H9 (cell line): ENCODE results near the gene CCDC7. TPM values are rescaled to one million over a fixed set of nuclear protein-coding genes. Genes with fewer than 3 reads are reported as not detected.
A peak's percentile ranks its signal among the peaks of the same experiment; 100 is the strongest.
"Not testable (repeated sequence)": the region's sequence is repeated elsewhere in the genome, so short reads cannot be mapped to it uniquely, and the experiment has no call there.

Experiments used
- DNase-seq: peaks from one replicate; pipeline ENCODE4 v3.0.0-alpha.2; 2017
- H2AFZ ChIP-seq: one replicate; pipeline ENCODE4 v1.6.1; 2013; ENCODE audit warnings: mild to moderate bottlenecking, low read length, control low read depth, moderate library complexity
- H2AK5ac ChIP-seq: 2 replicates; pipeline ENCODE4 v1.6.1; 2013; ENCODE audit warnings: low read length, control low read depth, mixed read lengths; ENCODE audit not compliant: insufficient read length
- H2BK120ac ChIP-seq: one replicate; pipeline ENCODE4 v1.6.1; 2013; ENCODE audit warnings: low read depth, mild to moderate bottlenecking, low read length, control low read depth, inconsistent platforms; ENCODE audit not compliant: poor library complexity, severe bottlenecking
- H2BK12ac ChIP-seq: 2 replicates; pipeline ENCODE4 v1.6.1; 2013; ENCODE audit warnings: low read length, control low read depth, mixed read lengths, low read depth; ENCODE audit not compliant: insufficient read length
- H2BK15ac ChIP-seq: 2 replicates; pipeline ENCODE4 v1.6.1; 2013; ENCODE audit warnings: low read depth, low read length, control low read depth
- H2BK20ac ChIP-seq: one replicate; pipeline ENCODE4 v1.6.1; 2013; ENCODE audit warnings: low read depth, mild to moderate bottlenecking, low read length, control low read depth, inconsistent platforms; ENCODE audit not compliant: poor library complexity, severe bottlenecking
- H2BK5ac ChIP-seq: 2 replicates; pipeline ENCODE4 v1.6.1; 2013; ENCODE audit warnings: low read length, control low read depth, mixed read lengths; ENCODE audit not compliant: insufficient read length
- H3K14ac ChIP-seq: 2 replicates; pipeline ENCODE4 v1.6.1; 2013; ENCODE audit warnings: low read length, control low read depth; ENCODE audit not compliant: insufficient read depth
- H3K18ac ChIP-seq: 2 replicates; pipeline ENCODE4 v1.6.1; 2013; ENCODE audit warnings: low read depth, mild to moderate bottlenecking, mixed read lengths, low read length, control low read depth; ENCODE audit not compliant: insufficient read length
- H3K23ac ChIP-seq: 2 replicates; pipeline ENCODE4 v1.6.1; 2013; ENCODE audit warnings: low read length, control low read depth, mixed read lengths, low read depth; ENCODE audit not compliant: insufficient read length
- H3K23me2 ChIP-seq: 2 replicates; pipeline ENCODE4 v1.6.1; 2013; ENCODE audit warnings: low read depth, mild to moderate bottlenecking, mixed read lengths, low read length, control low read depth; ENCODE audit not compliant: insufficient read length, poor library complexity, severe bottlenecking
- H3K27ac ChIP-seq: 2 replicates; pipeline ENCODE4 v1.5.1; 2013; ENCODE audit warnings: low read length, control low read depth, mixed read lengths, low read depth; ENCODE audit not compliant: insufficient read length
- H3K27me3 ChIP-seq: 2 replicates; pipeline ENCODE4 v1.6.1; 2013; ENCODE audit warnings: low read length, control low read depth, inconsistent platforms; ENCODE audit not compliant: insufficient read depth
- H3K4ac ChIP-seq: 2 replicates; pipeline ENCODE4 v1.6.1; 2013; ENCODE audit warnings: low read depth, mild to moderate bottlenecking, control low read depth, inconsistent platforms, low read length, moderate library complexity
- H3K4me1 ChIP-seq: 2 replicates; pipeline ENCODE4 v1.6.1; 2013; ENCODE audit warnings: low read length, control low read depth, inconsistent platforms; ENCODE audit not compliant: insufficient read depth
- H3K4me2 ChIP-seq: 2 replicates; pipeline ENCODE4 v1.6.1; 2013; ENCODE audit warnings: low read length, control low read depth, mixed read lengths; ENCODE audit not compliant: insufficient read length, insufficient read depth
- H3K56ac ChIP-seq: 2 replicates; pipeline ENCODE4 v1.6.1; 2013; ENCODE audit warnings: low read depth, mild to moderate bottlenecking, mixed read lengths, low read length, control low read depth; ENCODE audit not compliant: insufficient read length
- H3K79me1 ChIP-seq: 2 replicates; pipeline ENCODE4 v1.6.1; 2013; ENCODE audit warnings: low read depth, mild to moderate bottlenecking, moderate library complexity, low read length, control low read depth, inconsistent platforms; ENCODE audit not compliant: insufficient read depth, poor library complexity, severe bottlenecking
- H3K79me2 ChIP-seq: 2 replicates; pipeline ENCODE4 v1.6.1; 2013; ENCODE audit warnings: low read length, control low read depth, inconsistent platforms; ENCODE audit not compliant: insufficient read depth
- H3K9ac ChIP-seq: 2 replicates; pipeline ENCODE4 v1.6.1; 2013; ENCODE audit warnings: low read length, control low read depth, mixed read lengths; ENCODE audit not compliant: insufficient read length; ENCODE audit errors: extremely low read depth
- H3K9me3 ChIP-seq: one replicate; pipeline ENCODE4 v1.6.1; 2013; ENCODE audit warnings: low read depth, low read length, inconsistent platforms; ENCODE audit not compliant: control insufficient read depth
- H3T11ph ChIP-seq: one replicate; pipeline ENCODE4 v1.6.1; 2013; ENCODE audit warnings: mild to moderate bottlenecking, low read length, control low read depth, inconsistent platforms
- H4K20me1 ChIP-seq: one replicate; pipeline ENCODE4 v1.6.1; 2013; ENCODE audit not compliant: control insufficient read depth, insufficient read length, insufficient read depth
- H4K5ac ChIP-seq: 2 replicates; pipeline ENCODE4 v1.6.1; 2013; ENCODE audit warnings: low read depth, mild to moderate bottlenecking, mixed read lengths, low read length, control low read depth; ENCODE audit not compliant: insufficient read length
- H4K8ac ChIP-seq: replicated peaks from 2 replicates; pipeline ENCODE4 v1.6.1; 2013; ENCODE audit warnings: low read length, control low read depth, mixed read lengths, low read depth; ENCODE audit not compliant: insufficient read length
- H4K91ac ChIP-seq: 2 replicates; pipeline ENCODE4 v1.6.1; 2013; ENCODE audit warnings: low read depth, mild to moderate bottlenecking, moderate library complexity, mixed read lengths, low read length, control low read depth; ENCODE audit not compliant: insufficient read length
- H3K27ac Mint-ChIP-seq, 3 experiments: 2 replicates in 2 of 3; 3 replicates in 1 of 3; pipeline ENCODE4 v1.8.0; 2020 to 2021; ENCODE audit warnings: mixed read lengths in 3 of 3, mild to moderate bottlenecking in 1 of 3, moderate library complexity in 1 of 3
- H3K27me3 Mint-ChIP-seq: 2 replicates; pipeline ENCODE4 v1.8.0; 2021; ENCODE audit warnings: low read depth, mild to moderate bottlenecking, moderate library complexity, mixed read lengths
- H3K36me3 Mint-ChIP-seq, 3 experiments: 2 replicates in 2 of 3; 3 replicates in 1 of 3; pipeline ENCODE4 v1.8.0; 2020 to 2021; ENCODE audit warnings: low read depth in 3 of 3, mixed read lengths in 3 of 3; ENCODE audit not compliant: insufficient read depth in 1 of 3
- H3K4me1 Mint-ChIP-seq, 2 experiments: 2 replicates each; pipeline ENCODE4 v1.8.0; 2020; ENCODE audit warnings: mixed read lengths in 2 of 2
- H3K4me3 Mint-ChIP-seq, 2 experiments: 2 replicates in 1 of 2; 3 replicates in 1 of 2; pipeline ENCODE4 v1.8.0; 2020 to 2021; ENCODE audit warnings: mild to moderate bottlenecking in 2 of 2, mixed read lengths in 2 of 2, moderate library complexity in 1 of 2
- H3K9me3 Mint-ChIP-seq, 2 experiments: 2 replicates in 1 of 2; 3 replicates in 1 of 2; pipeline ENCODE4 v1.8.0; 2020; ENCODE audit warnings: mild to moderate bottlenecking in 2 of 2, mixed read lengths in 2 of 2, moderate library complexity in 1 of 2
- WGBS: extraction: QIAGEN DNeasy Blood & Tissue Kit; methylation state at CpG from one replicate; pipeline ENCODE4 v1.1.7; 2013; ENCODE audit warnings: missing lambda C conversion rate, low lambda C conversion rate, mixed read lengths; ENCODE audit not compliant: insufficient read length; ENCODE audit errors: extremely low coverage; 5-methylcytosine and 5-hydroxymethylcytosine counted together
- total RNA-seq: library from RNA; stranded (reverse); gene quantifications from 2 replicates; pipeline ENCODE4 v1.2.1, GENCODE V29; 2021
- TF ChIP-seq, protein P1 (sequence below): fragments of 200-600 bp; sonication (generic); conservative IDR thresholded peaks from 3 replicates; pipeline ENCODE4 v1.8.0; 2021; ENCODE audit warnings: antibody characterized with exemption, mild to moderate bottlenecking

Gene CCDC7
- total RNA-seq, 1 experiment from 2014 or later: 1.6 TPM

DNA sequence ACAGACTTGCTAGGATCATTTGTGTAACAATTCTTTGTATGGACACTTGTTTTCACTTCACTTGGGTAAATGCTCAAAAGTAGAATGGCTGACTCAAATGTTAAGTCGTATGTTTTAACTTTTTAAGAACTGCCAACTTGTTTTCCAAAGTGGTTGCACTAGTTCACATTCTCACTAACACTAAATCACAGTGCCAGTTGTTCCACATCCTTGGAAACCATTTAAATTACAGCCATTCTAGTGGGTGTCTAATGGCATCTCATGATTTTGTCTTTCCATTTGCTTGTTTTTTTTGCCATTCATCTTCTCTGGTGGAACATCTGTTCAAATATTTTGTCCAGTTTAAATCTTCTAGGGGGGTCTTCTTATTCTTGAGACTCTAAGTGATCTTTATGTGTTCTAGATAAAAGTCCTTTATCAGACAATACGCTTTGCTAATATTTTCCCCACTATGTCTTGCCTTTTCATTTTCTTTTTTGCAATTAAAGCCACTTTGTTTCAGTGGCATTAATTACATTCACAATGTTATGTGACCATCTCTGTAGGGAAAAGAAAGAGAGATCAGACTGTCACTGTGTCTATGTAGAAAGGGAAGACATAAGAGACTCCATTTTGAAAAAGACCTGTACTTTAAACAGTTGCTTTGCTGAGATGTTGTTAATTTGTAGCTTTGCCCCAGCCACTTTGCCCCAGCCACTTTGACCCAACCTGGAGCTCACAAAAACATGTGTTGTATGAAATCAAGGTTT lies 448.1 kb downstream of the CCDC7 start:
- no peak overlapping the region for H3K9ac ChIP-seq
- H3K27me3 ChIP-seq: no peaks in the 10 kb centered on the region
- no peak overlapping the region for H2AFZ ChIP-seq
- no peaks in the 10 kb centered on the region for H3K23me2 ChIP-seq
- no peak overlapping the region for H4K8ac ChIP-seq
- no CpG with 5 or more reads among the region's 2 CpGs for WGBS
- no peak for DNase-seq
- no peak overlapping the region for H3K56ac ChIP-seq
- no peaks in the 10 kb centered on the region for H3K79me1 ChIP-seq
- H4K20me1 ChIP-seq: no peaks in the 10 kb centered on the region
- Mint-ChIP-seq H3K27ac (no peak overlapping the region; a peak in 1 of 7 replicates), H3K4me1 (peaks cover 11 to 15% of the 10 kb centered on the region in 2 experiments), H3K4me3 (no peak overlapping the region), H3K36me3 (peaks cover 7 to 16% (median 15%) of the 10 kb centered on the region in 3 experiments; a peak in 6 of 7 replicates), H3K27me3 (no peaks in the 10 kb centered on the region), H3K9me3 (no peaks in the 10 kb centered on the region)
- no peaks in the 10 kb centered on the region for H3K79me2 ChIP-seq
- H4K91ac ChIP-seq: no peak overlapping the region
- TF ChIP-seq, protein P1, sequence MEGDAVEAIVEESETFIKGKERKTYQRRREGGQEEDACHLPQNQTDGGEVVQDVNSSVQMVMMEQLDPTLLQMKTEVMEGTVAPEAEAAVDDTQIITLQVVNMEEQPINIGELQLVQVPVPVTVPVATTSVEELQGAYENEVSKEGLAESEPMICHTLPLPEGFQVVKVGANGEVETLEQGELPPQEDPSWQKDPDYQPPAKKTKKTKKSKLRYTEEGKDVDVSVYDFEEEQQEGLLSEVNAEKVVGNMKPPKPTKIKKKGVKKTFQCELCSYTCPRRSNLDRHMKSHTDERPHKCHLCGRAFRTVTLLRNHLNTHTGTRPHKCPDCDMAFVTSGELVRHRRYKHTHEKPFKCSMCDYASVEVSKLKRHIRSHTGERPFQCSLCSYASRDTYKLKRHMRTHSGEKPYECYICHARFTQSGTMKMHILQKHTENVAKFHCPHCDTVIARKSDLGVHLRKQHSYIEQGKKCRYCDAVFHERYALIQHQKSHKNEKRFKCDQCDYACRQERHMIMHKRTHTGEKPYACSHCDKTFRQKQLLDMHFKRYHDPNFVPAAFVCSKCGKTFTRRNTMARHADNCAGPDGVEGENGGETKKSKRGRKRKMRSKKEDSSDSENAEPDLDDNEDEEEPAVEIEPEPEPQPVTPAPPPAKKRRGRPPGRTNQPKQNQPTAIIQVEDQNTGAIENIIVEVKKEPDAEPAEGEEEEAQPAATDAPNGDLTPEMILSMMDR: no peak
- H3K4me2 ChIP-seq: no peak overlapping the region
- H2BK5ac ChIP-seq: no peak overlapping the region
- H3K4ac ChIP-seq: no peak overlapping the region
- no peak overlapping the region for H2BK20ac ChIP-seq
- H4K5ac ChIP-seq: no peak overlapping the region
- no peak overlapping the region for H2BK12ac ChIP-seq
- H3K9me3 ChIP-seq: no peaks in the 10 kb centered on the region
- H3K27ac ChIP-seq: no peak overlapping the region
- no peak overlapping the region for H3K23ac ChIP-seq
- H2BK120ac ChIP-seq: no peak overlapping the region
- H3K14ac ChIP-seq: no peak overlapping the region
- no peak overlapping the region for H2BK15ac ChIP-seq
- H3K18ac ChIP-seq: no peak overlapping the region
- H3T11ph ChIP-seq: no peak overlapping the region
- no peaks in the 10 kb centered on the region for H3K4me1 ChIP-seq
- no peak overlapping the region for H2AK5ac ChIP-seq

DNA sequence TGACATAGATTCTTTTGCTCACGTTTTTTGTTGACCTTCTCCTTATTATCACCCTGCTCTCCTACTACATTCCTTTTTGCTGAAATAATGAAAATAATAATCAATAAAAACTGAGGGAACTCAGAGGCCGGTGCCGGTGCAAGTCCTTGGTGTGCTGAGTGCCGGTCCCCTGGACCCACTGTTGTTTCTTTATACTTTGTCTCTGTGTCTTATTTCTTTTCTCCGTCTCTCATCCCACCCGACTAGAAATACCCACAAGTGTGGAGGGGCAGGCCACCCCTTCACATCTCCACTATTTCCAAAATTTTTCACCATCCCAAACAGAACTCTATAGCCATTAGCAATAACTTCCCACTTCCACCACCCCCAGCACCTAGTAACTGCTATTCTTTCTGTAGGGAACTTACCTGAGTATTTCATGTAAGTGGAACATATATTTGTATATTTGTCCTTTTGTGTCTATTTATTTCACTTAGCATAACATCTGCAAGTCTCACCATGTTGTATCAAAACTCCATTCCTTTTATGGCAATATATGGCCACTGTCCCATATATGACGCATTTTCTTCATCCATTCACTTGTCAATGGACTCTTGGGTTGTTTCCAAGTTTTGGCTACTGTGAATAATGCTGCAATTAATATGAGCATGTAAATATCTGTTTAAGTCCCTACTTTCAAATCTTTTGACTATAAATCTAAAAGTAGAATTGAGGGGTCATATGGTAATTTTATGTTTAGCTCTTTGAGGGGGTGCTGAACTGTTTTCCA lies 449.4 kb downstream of the CCDC7 start:
- not testable (repeated sequence) for H4K8ac ChIP-seq, H3K23ac ChIP-seq, H3K4me1 ChIP-seq, H3K14ac ChIP-seq, H3K27me3 Mint-ChIP-seq, H3K9me3 Mint-ChIP-seq, H2AK5ac ChIP-seq, H3K4me2 ChIP-seq, H3K9me3 ChIP-seq, H2BK20ac ChIP-seq, H3K27ac ChIP-seq, H4K20me1 ChIP-seq, H3K56ac ChIP-seq, H3K9ac ChIP-seq, H2BK12ac ChIP-seq, H2BK5ac ChIP-seq, H3K79me1 ChIP-seq, H3K79me2 ChIP-seq, H3K4me3 Mint-ChIP-seq, H3T11ph ChIP-seq, H3K4ac ChIP-seq, H2BK120ac ChIP-seq, H3K18ac ChIP-seq, H4K5ac ChIP-seq, DNase-seq, H3K27me3 ChIP-seq, H4K91ac ChIP-seq, H3K23me2 ChIP-seq, H2AFZ ChIP-seq, H2BK15ac ChIP-seq
- no CpG with 5 or more reads among the region's 7 CpGs for WGBS
- Mint-ChIP-seq H3K36me3 (peaks cover 7 to 24% (median 21%) of the 10 kb centered on the region in 3 experiments; a peak in 6 of 7 replicates), H3K27ac (peak overlapping the region in 1 of 3 experiments; percentile 30; a peak in 2 of 7 replicates), H3K4me1 (peaks cover 11 to 15% of the 10 kb centered on the region in 2 experiments)
